H9 (cell line): Measurements from ENCODE around the gene CTU2. TPM values are rescaled to one million over a fixed set of nuclear protein-coding genes. Genes with fewer than 3 reads are reported as not detected.

Experiments
- DNase-seq: peaks from one replicate; pipeline ENCODE4 v3.0.0-alpha.2; 2017
- H2AFZ ChIP-seq: one replicate; pipeline ENCODE4 v1.6.1; 2013; ENCODE audit warnings: mild to moderate bottlenecking, low read length, control low read depth, moderate library complexity
- H2AK5ac ChIP-seq: 2 replicates; pipeline ENCODE4 v1.6.1; 2013; ENCODE audit warnings: low read length, control low read depth, mixed read lengths; ENCODE audit not compliant: insufficient read length
- H2BK120ac ChIP-seq: one replicate; pipeline ENCODE4 v1.6.1; 2013; ENCODE audit warnings: low read depth, mild to moderate bottlenecking, low read length, control low read depth, inconsistent platforms; ENCODE audit not compliant: poor library complexity, severe bottlenecking
- H2BK12ac ChIP-seq: 2 replicates; pipeline ENCODE4 v1.6.1; 2013; ENCODE audit warnings: low read length, control low read depth, mixed read lengths, low read depth; ENCODE audit not compliant: insufficient read length
- H2BK15ac ChIP-seq: 2 replicates; pipeline ENCODE4 v1.6.1; 2013; ENCODE audit warnings: low read depth, low read length, control low read depth
- H2BK20ac ChIP-seq: one replicate; pipeline ENCODE4 v1.6.1; 2013; ENCODE audit warnings: low read depth, mild to moderate bottlenecking, low read length, control low read depth, inconsistent platforms; ENCODE audit not compliant: poor library complexity, severe bottlenecking
- H2BK5ac ChIP-seq: 2 replicates; pipeline ENCODE4 v1.6.1; 2013; ENCODE audit warnings: low read length, control low read depth, mixed read lengths; ENCODE audit not compliant: insufficient read length
- H3K14ac ChIP-seq: 2 replicates; pipeline ENCODE4 v1.6.1; 2013; ENCODE audit warnings: low read length, control low read depth; ENCODE audit not compliant: insufficient read depth
- H3K18ac ChIP-seq: 2 replicates; pipeline ENCODE4 v1.6.1; 2013; ENCODE audit warnings: low read depth, mild to moderate bottlenecking, mixed read lengths, low read length, control low read depth; ENCODE audit not compliant: insufficient read length
- H3K23ac ChIP-seq: 2 replicates; pipeline ENCODE4 v1.6.1; 2013; ENCODE audit warnings: low read length, control low read depth, mixed read lengths, low read depth; ENCODE audit not compliant: insufficient read length
- H3K23me2 ChIP-seq: 2 replicates; pipeline ENCODE4 v1.6.1; 2013; ENCODE audit warnings: low read depth, mild to moderate bottlenecking, mixed read lengths, low read length, control low read depth; ENCODE audit not compliant: insufficient read length, poor library complexity, severe bottlenecking
- H3K27ac ChIP-seq: 2 replicates; pipeline ENCODE4 v1.5.1; 2013; ENCODE audit warnings: low read length, control low read depth, mixed read lengths, low read depth; ENCODE audit not compliant: insufficient read length
- H3K27me3 ChIP-seq: 2 replicates; pipeline ENCODE4 v1.6.1; 2013; ENCODE audit warnings: low read length, control low read depth, inconsistent platforms; ENCODE audit not compliant: insufficient read depth
- H3K4ac ChIP-seq: 2 replicates; pipeline ENCODE4 v1.6.1; 2013; ENCODE audit warnings: low read depth, mild to moderate bottlenecking, control low read depth, inconsistent platforms, low read length, moderate library complexity
- H3K4me1 ChIP-seq: 2 replicates; pipeline ENCODE4 v1.6.1; 2013; ENCODE audit warnings: low read length, control low read depth, inconsistent platforms; ENCODE audit not compliant: insufficient read depth
- H3K4me2 ChIP-seq: 2 replicates; pipeline ENCODE4 v1.6.1; 2013; ENCODE audit warnings: low read length, control low read depth, mixed read lengths; ENCODE audit not compliant: insufficient read length, insufficient read depth
- H3K56ac ChIP-seq: 2 replicates; pipeline ENCODE4 v1.6.1; 2013; ENCODE audit warnings: low read depth, mild to moderate bottlenecking, mixed read lengths, low read length, control low read depth; ENCODE audit not compliant: insufficient read length
- H3K79me1 ChIP-seq: 2 replicates; pipeline ENCODE4 v1.6.1; 2013; ENCODE audit warnings: low read depth, mild to moderate bottlenecking, moderate library complexity, low read length, control low read depth, inconsistent platforms; ENCODE audit not compliant: insufficient read depth, poor library complexity, severe bottlenecking
- H3K79me2 ChIP-seq: 2 replicates; pipeline ENCODE4 v1.6.1; 2013; ENCODE audit warnings: low read length, control low read depth, inconsistent platforms; ENCODE audit not compliant: insufficient read depth
- H3K9ac ChIP-seq: 2 replicates; pipeline ENCODE4 v1.6.1; 2013; ENCODE audit warnings: low read length, control low read depth, mixed read lengths; ENCODE audit not compliant: insufficient read length; ENCODE audit errors: extremely low read depth
- H3K9me3 ChIP-seq: one replicate; pipeline ENCODE4 v1.6.1; 2013; ENCODE audit warnings: low read depth, low read length, inconsistent platforms; ENCODE audit not compliant: control insufficient read depth
- H3T11ph ChIP-seq: one replicate; pipeline ENCODE4 v1.6.1; 2013; ENCODE audit warnings: mild to moderate bottlenecking, low read length, control low read depth, inconsistent platforms
- H4K20me1 ChIP-seq: one replicate; pipeline ENCODE4 v1.6.1; 2013; ENCODE audit not compliant: control insufficient read depth, insufficient read length, insufficient read depth
- H4K5ac ChIP-seq: 2 replicates; pipeline ENCODE4 v1.6.1; 2013; ENCODE audit warnings: low read depth, mild to moderate bottlenecking, mixed read lengths, low read length, control low read depth; ENCODE audit not compliant: insufficient read length
- H4K8ac ChIP-seq: replicated peaks from 2 replicates; pipeline ENCODE4 v1.6.1; 2013; ENCODE audit warnings: low read length, control low read depth, mixed read lengths, low read depth; ENCODE audit not compliant: insufficient read length
- H4K91ac ChIP-seq: 2 replicates; pipeline ENCODE4 v1.6.1; 2013; ENCODE audit warnings: low read depth, mild to moderate bottlenecking, moderate library complexity, mixed read lengths, low read length, control low read depth; ENCODE audit not compliant: insufficient read length
- H3K27ac Mint-ChIP-seq, 3 experiments: 2 replicates in 2 of 3; 3 replicates in 1 of 3; pipeline ENCODE4 v1.8.0; 2020 to 2021; ENCODE audit warnings: mixed read lengths in 3 of 3, mild to moderate bottlenecking in 1 of 3, moderate library complexity in 1 of 3
- H3K27me3 Mint-ChIP-seq: 2 replicates; pipeline ENCODE4 v1.8.0; 2021; ENCODE audit warnings: low read depth, mild to moderate bottlenecking, moderate library complexity, mixed read lengths
- H3K36me3 Mint-ChIP-seq, 3 experiments: 2 replicates in 2 of 3; 3 replicates in 1 of 3; pipeline ENCODE4 v1.8.0; 2020 to 2021; ENCODE audit warnings: low read depth in 3 of 3, mixed read lengths in 3 of 3; ENCODE audit not compliant: insufficient read depth in 1 of 3
- H3K4me1 Mint-ChIP-seq, 2 experiments: 2 replicates each; pipeline ENCODE4 v1.8.0; 2020; ENCODE audit warnings: mixed read lengths in 2 of 2
- H3K4me3 Mint-ChIP-seq, 2 experiments: 2 replicates in 1 of 2; 3 replicates in 1 of 2; pipeline ENCODE4 v1.8.0; 2020 to 2021; ENCODE audit warnings: mild to moderate bottlenecking in 2 of 2, mixed read lengths in 2 of 2, moderate library complexity in 1 of 2
- H3K9me3 Mint-ChIP-seq, 2 experiments: 2 replicates in 1 of 2; 3 replicates in 1 of 2; pipeline ENCODE4 v1.8.0; 2020; ENCODE audit warnings: mild to moderate bottlenecking in 2 of 2, mixed read lengths in 2 of 2, moderate library complexity in 1 of 2
- CTCF ChIP-seq: fragments of 200-600 bp; sonication (generic); conservative IDR thresholded peaks from 3 replicates; pipeline ENCODE4 v1.8.0; 2021; ENCODE audit warnings: antibody characterized with exemption, mild to moderate bottlenecking
- WGBS: extraction: QIAGEN DNeasy Blood & Tissue Kit; methylation state at CpG from one replicate; pipeline ENCODE4 v1.1.7; 2013; ENCODE audit warnings: missing lambda C conversion rate, low lambda C conversion rate, mixed read lengths; ENCODE audit not compliant: insufficient read length; ENCODE audit errors: extremely low coverage; 5-methylcytosine and 5-hydroxymethylcytosine counted together
- total RNA-seq: library from RNA; stranded (reverse); gene quantifications from 2 replicates; pipeline ENCODE4 v1.2.1, GENCODE V29; 2021

CTU2 gene
- total RNA-seq, 1 experiment from 2014 or later, result 32.8 TPM

- H2AK5ac ChIP-seq, result no peak overlapping the region
- no peak overlapping the region for H4K91ac ChIP-seq
- H3K4me1 Mint-ChIP-seq, result 0 out of 4 replicates have a peak, but pooled peaks cover 0 to 3% of the 10 kb centered on the region in 2 experiments
- no peaks in the 10 kb centered on the region for H3K23me2 ChIP-seq
- H3K79me1 ChIP-seq, result no peaks in the 10 kb centered on the region
- no peaks in the 10 kb centered on the region for H3K9me3 ChIP-seq
- H3K27ac Mint-ChIP-seq, result no peak overlapping the region
- H2BK12ac ChIP-seq, result no peak overlapping the region
- H3K4me2 ChIP-seq, result no peak overlapping the region
- H3K23ac ChIP-seq, result no peak overlapping the region
- no peak overlapping the region for H3T11ph ChIP-seq
- H4K5ac ChIP-seq, result no peak overlapping the region
- no peak overlapping the region for H3K4ac ChIP-seq
- no peak overlapping the region for H3K18ac ChIP-seq
- no peak overlapping the region for H2BK5ac ChIP-seq
- H3K36me3 Mint-ChIP-seq, result peaks cover 3 to 12% (median 8%) of the 10 kb centered on the region in 3 experiments; a peak in 6 of 7 replicates
- no peak overlapping the region for H3K56ac ChIP-seq
- H3K27ac ChIP-seq, result no peak overlapping the region
- no peak overlapping the region for H3K9ac ChIP-seq
- no peaks in the 10 kb centered on the region for H3K27me3 ChIP-seq
- no peak overlapping the region for H3K4me3 Mint-ChIP-seq
- H3K27me3 Mint-ChIP-seq, result no peaks in the 10 kb centered on the region; the same call in 1 of the 2 replicates
- no peaks in the 10 kb centered on the region for H4K20me1 ChIP-seq
- no peak overlapping the region for H3K14ac ChIP-seq
- no peak for DNase-seq
- H2AFZ ChIP-seq, result no peak overlapping the region
- H4K8ac ChIP-seq, result no peak overlapping the region
- no peak overlapping the region for H2BK15ac ChIP-seq
- no peaks in the 10 kb centered on the region for H3K4me1 ChIP-seq
- H2BK120ac ChIP-seq, result no peak overlapping the region
- TF ChIP-seq CTCF, result no peak
- H3K79me2 ChIP-seq, result no peaks in the 10 kb centered on the region
- no peak overlapping the region for H2BK20ac ChIP-seq
- H3K9me3 Mint-ChIP-seq, result no peaks in the 10 kb centered on the region
- WGBS, result no CpG with 5 or more reads among the region's 16 CpGs
These were observed 28.8 kb downstream of the CTU2 start for GRCh38 chr16:88735121-88735520.
